ENCODE results near the gene LRRC32. TPM values are rescaled to one million over a fixed set of nuclear protein-coding genes. Genes with fewer than 3 reads are reported as not detected.

LRRC32 gene
- total RNA-seq, 1 experiment from 2014 or later = 0.46 TPM

DNA sequence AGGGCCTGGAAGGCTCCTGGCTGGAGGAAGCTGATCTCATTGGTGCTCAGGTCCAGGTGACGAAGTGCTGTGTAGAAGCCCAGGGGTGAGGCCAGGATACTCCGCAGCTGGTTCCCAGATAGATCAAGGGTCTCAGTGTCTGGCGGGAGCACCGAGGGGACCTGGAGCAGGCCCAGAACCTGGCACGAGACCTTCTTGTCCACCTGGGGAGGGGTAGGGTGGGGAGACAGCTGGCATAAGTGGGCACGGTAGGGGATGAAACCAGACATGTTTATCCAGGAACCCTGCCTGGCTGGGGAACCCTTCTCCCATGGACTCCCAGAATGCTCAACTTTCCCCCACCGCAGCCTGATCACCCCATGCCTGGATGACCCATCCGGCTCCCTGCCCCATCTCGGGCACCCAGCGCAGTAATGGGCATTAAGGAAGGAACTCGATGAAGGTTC lies 9.2 kb downstream of the LRRC32 start:
- Histone ChIP-seq H3K27me3 (ENCODE audit: insufficient read depth, low read length) (no peaks in the 10 kb centered on the region), H3K23me2 (ENCODE audit: insufficient read length, low read depth, low read length, poor library complexity, severe bottlenecking) (no peaks in the 10 kb centered on the region), H3K9ac (ENCODE audit: extremely low read depth, insufficient read length, low read length) (no peak overlapping the region), H3T11ph (ENCODE audit: low read length) (no peak overlapping the region), H3K79me1 (ENCODE audit: insufficient read depth, low read depth, low read length, poor library complexity, severe bottlenecking) (no peaks in the 10 kb centered on the region), H3K27ac (ENCODE audit: insufficient read length, low read depth, low read length) (no peak overlapping the region), H2BK120ac (ENCODE audit: low read depth, low read length, poor library complexity, severe bottlenecking) (no peak overlapping the region), H4K91ac (ENCODE audit: insufficient read length, low read depth, low read length) (no peak overlapping the region), H3K4ac (ENCODE audit: low read depth, low read length) (no peak overlapping the region), H2BK15ac (ENCODE audit: low read depth, low read length) (no peak overlapping the region), H3K4me2 (ENCODE audit: insufficient read depth, insufficient read length, low read length) (no peak overlapping the region), H2BK5ac (ENCODE audit: insufficient read length, low read length) (no peak overlapping the region), H2AK5ac (ENCODE audit: insufficient read length, low read length) (no peak overlapping the region), H4K5ac (ENCODE audit: insufficient read length, low read depth, low read length) (no peak overlapping the region), H4K20me1 (ENCODE audit: control insufficient read depth, insufficient read depth, insufficient read length) (no peaks in the 10 kb centered on the region), H3K4me1 (ENCODE audit: insufficient read depth, low read length) (no peaks in the 10 kb centered on the region), H4K8ac (replicated peaks; ENCODE audit: insufficient read length, low read depth, low read length) (no peak overlapping the region), H3K18ac (ENCODE audit: insufficient read length, low read depth, low read length) (no peak overlapping the region), H2BK20ac (ENCODE audit: low read depth, low read length, poor library complexity, severe bottlenecking) (no peak overlapping the region), H3K56ac (ENCODE audit: insufficient read length, low read depth, low read length) (no peak overlapping the region), H2AFZ (ENCODE audit: low read length) (no peak overlapping the region), H3K79me2 (ENCODE audit: insufficient read depth, low read length) (no peaks in the 10 kb centered on the region), H3K9me3 (ENCODE audit: control insufficient read depth, low read depth, low read length) (no peaks in the 10 kb centered on the region), H3K23ac (ENCODE audit: insufficient read length, low read depth, low read length) (no peak overlapping the region), H2BK12ac (ENCODE audit: insufficient read length, low read depth, low read length) (no peak overlapping the region), H3K14ac (ENCODE audit: insufficient read depth, low read length) (no peak overlapping the region)
- Mint-ChIP-seq H3K9me3 (no peaks in the 10 kb centered on the region), H3K36me3 (ENCODE audit: insufficient read depth in 1 of 3, low read depth in 3 of 3) (no peaks in the 10 kb centered on the region), H3K4me3 (no peak overlapping the region), H3K27ac (no peak overlapping the region), H3K27me3 (ENCODE audit: low read depth) (peaks cover 3% of the 10 kb centered on the region; the same call in 1 of the 2 replicates), H3K4me1 (peaks cover 8 to 24% of the 10 kb centered on the region in 2 experiments)
- TF ChIP-seq, protein P1, sequence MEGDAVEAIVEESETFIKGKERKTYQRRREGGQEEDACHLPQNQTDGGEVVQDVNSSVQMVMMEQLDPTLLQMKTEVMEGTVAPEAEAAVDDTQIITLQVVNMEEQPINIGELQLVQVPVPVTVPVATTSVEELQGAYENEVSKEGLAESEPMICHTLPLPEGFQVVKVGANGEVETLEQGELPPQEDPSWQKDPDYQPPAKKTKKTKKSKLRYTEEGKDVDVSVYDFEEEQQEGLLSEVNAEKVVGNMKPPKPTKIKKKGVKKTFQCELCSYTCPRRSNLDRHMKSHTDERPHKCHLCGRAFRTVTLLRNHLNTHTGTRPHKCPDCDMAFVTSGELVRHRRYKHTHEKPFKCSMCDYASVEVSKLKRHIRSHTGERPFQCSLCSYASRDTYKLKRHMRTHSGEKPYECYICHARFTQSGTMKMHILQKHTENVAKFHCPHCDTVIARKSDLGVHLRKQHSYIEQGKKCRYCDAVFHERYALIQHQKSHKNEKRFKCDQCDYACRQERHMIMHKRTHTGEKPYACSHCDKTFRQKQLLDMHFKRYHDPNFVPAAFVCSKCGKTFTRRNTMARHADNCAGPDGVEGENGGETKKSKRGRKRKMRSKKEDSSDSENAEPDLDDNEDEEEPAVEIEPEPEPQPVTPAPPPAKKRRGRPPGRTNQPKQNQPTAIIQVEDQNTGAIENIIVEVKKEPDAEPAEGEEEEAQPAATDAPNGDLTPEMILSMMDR (conservative IDR thresholded peaks at IDR 0.05) = no peak
- no CpG with 5 or more reads among the region's 11 CpGs for WGBS (ENCODE audit: extremely low coverage, insufficient read length, low lambda C conversion rate)
- no peak for DNase-seq

Data from H9 (cell line).